ENCODE data around the gene SPEG. TPM values are rescaled to one million over a fixed set of nuclear protein-coding genes. Genes with fewer than 3 reads are reported as not detected.

SPEG gene
- total RNA-seq, 4 donors from 2014 or later, result 6.7 to 10.2 (median 8.1) TPM

- peaks cover 0 to 5% (median 0%) of the 10 kb centered on the region in 4 donors for H3K4me1 ChIP-seq
These were observed 37.1 kb downstream of the SPEG start for GRCh38 chr2:219471476-219472371.

GRCh38 chr2:219472629-219473187, 38.1 kb downstream of the SPEG start:
- no peaks in the 10 kb centered on the region for H3K9me3 ChIP-seq
- H3K27me3 ChIP-seq, result no peaks in the 10 kb centered on the region
- TF ChIP-seq POLR2A (IDR thresholded peaks at IDR 0.05) (no peak), EP300 (IDR thresholded peaks at IDR 0.05) (no peak), CTCF (IDR thresholded peaks at IDR 0.05) (no peak)
- no peak for DNase-seq (ENCODE audit: low spot score in 2 of 2)
- no peak overlapping the region for H3K27ac ChIP-seq
- peaks cover 0 to 7% (median 0%) of the 10 kb centered on the region in 4 donors for H3K4me1 ChIP-seq
- WGBS, 2 donors, result 84 to 85% methylated on average over 12 of the region's 12 CpGs
- H3K36me3 ChIP-seq, result no peaks in the 10 kb centered on the region
- no peak overlapping the region for H3K4me3 ChIP-seq

More at GRCh38 chr2:219471476-219472371, 37.1 kb downstream of the SPEG start:
- no peaks in the 10 kb centered on the region for H3K36me3 ChIP-seq
- H3K9me3 ChIP-seq, result no peaks in the 10 kb centered on the region
- H3K27ac ChIP-seq, result no peak overlapping the region
- no peak for TF ChIP-seq EP300 (IDR thresholded peaks at IDR 0.05)
- no peak for TF ChIP-seq CTCF (IDR thresholded peaks at IDR 0.05)
- no peak for TF ChIP-seq POLR2A (IDR thresholded peaks at IDR 0.05)
- no peaks in the 10 kb centered on the region for H3K27me3 ChIP-seq
- H3K4me3 ChIP-seq, result no peak overlapping the region
- WGBS, 2 donors, result 84 to 85% methylated on average over 16 to 20 of the region's 22 CpGs
- DNase-seq (ENCODE audit: low spot score in 2 of 2), result no peak

- Histone ChIP-seq H3K4me1 (peaks cover 0 to 7% (median 0%) of the 10 kb centered on the region in 4 donors), H3K27ac (no peak overlapping the region), H3K9me3 (no peaks in the 10 kb centered on the region), H3K4me3 (no peak overlapping the region), H3K27me3 (no peaks in the 10 kb centered on the region), H3K36me3 (no peaks in the 10 kb centered on the region)
- 92 to 94% methylated on average over 8 to 11 of the region's 18 CpGs for WGBS, 2 donors
- DNase-seq (ENCODE audit: low spot score in 2 of 2), result no peak
- TF ChIP-seq CTCF (IDR thresholded peaks at IDR 0.05), result no peak
- no peak for TF ChIP-seq POLR2A (IDR thresholded peaks at IDR 0.05)
- TF ChIP-seq EP300 (IDR thresholded peaks at IDR 0.05), result no peak
These were observed 38.9 kb downstream of the SPEG start for GRCh38 chr2:219473511-219473910.

- Histone ChIP-seq H3K27ac (no peak overlapping the region), H3K27me3 (no peaks in the 10 kb centered on the region), H3K4me1 (peaks cover 0 to 7% (median 0%) of the 10 kb centered on the region in 4 donors), H3K9me3 (no peaks in the 10 kb centered on the region), H3K4me3 (no peak overlapping the region), H3K36me3 (no peaks in the 10 kb centered on the region)
- no peak for DNase-seq (ENCODE audit: low spot score in 2 of 2)
- TF ChIP-seq EP300 (IDR thresholded peaks at IDR 0.05), result no peak
- TF ChIP-seq POLR2A (IDR thresholded peaks at IDR 0.05), result no peak
- TF ChIP-seq CTCF (IDR thresholded peaks at IDR 0.05), result no peak
- WGBS, 2 donors, result 81% methylated on average over 11 of the region's 11 CpGs
These were observed 39.8 kb downstream of the SPEG start for GRCh38 chr2:219474285-219475060.

All from tibial nerve (tissue), 4 donors.